Calu3 (cell line): ENCODE measurements around the gene GPR137C. TPM values are rescaled to one million over a fixed set of nuclear protein-coding genes. Genes with fewer than 3 reads are reported as not detected.

Experiments used
- BruUV-seq: library from RNA; stranded (reverse); fragments of 400-500 nt; replicated peaks from 2 replicates; lab custom pipeline; 2021; lab: Mats Ljungman, UMichigan
- CTCF ChIA-PET: fragments of 300-600 bp; sonication (Branson Sonifier 250); formaldehyde crosslinking; loops from one replicate; lab custom pipeline; 2022; ENCODE audit warnings: antibody characterized with exemption; lab: Charles Lee
- DNase-seq: peaks from one replicate; pipeline ENCODE4 v3.0.0; 2022
- H3K27ac Mint-ChIP-seq: one replicate; pipeline ENCODE4 v1.8.0; 2022; ENCODE audit warnings: mixed read lengths; ENCODE audit not compliant: unreplicated experiment
- H3K27me3 Mint-ChIP-seq: one replicate; pipeline ENCODE4 v1.8.0; 2022; ENCODE audit warnings: mixed read lengths; ENCODE audit not compliant: unreplicated experiment
- H3K36me3 Mint-ChIP-seq: one replicate; pipeline ENCODE4 v1.8.0; 2022; ENCODE audit warnings: mild to moderate bottlenecking, moderate library complexity, mixed read lengths; ENCODE audit not compliant: insufficient read depth, unreplicated experiment
- H3K4me1 Mint-ChIP-seq: one replicate; pipeline ENCODE4 v1.8.0; 2022; ENCODE audit warnings: mild to moderate bottlenecking, low read depth, mixed read lengths; ENCODE audit not compliant: unreplicated experiment
- H3K4me3 Mint-ChIP-seq: one replicate; pipeline ENCODE4 v1.8.0; 2022; ENCODE audit warnings: mild to moderate bottlenecking, low read depth, moderate library complexity, mixed read lengths; ENCODE audit not compliant: unreplicated experiment
- H3K9me3 Mint-ChIP-seq: one replicate; pipeline ENCODE4 v1.8.0; 2022; ENCODE audit warnings: low read depth, mixed read lengths; ENCODE audit not compliant: unreplicated experiment
- CTCF ChIP-seq: fragments of 200-600 bp; IDR thresholded peaks from one replicate; pipeline ENCODE4 v1.8.0; 2022; ENCODE audit warnings: antibody characterized with exemption; ENCODE audit not compliant: unreplicated experiment
- intact Hi-C: fragments of 100-400 bp; cut with micrococcal nuclease; formaldehyde crosslinking; loops from one replicate; pipeline ENCODE4 v1.10.0; 2022; ENCODE audit not compliant: unreplicated experiment
- total RNA-seq: library from RNA; stranded (reverse); gene quantifications from 2 replicates; pipeline ENCODE4 v1.2.3, GENCODE V29; 2022

The GPR137C gene
- total RNA-seq, 1 experiment from 2014 or later: 2.3 TPM

GRCh38 chr14:52538623-52539022 lies 14.0 kb upstream of the GPR137C start:
- Mint-ChIP-seq H3K4me1 (no peaks in the 10 kb centered on the region), H3K36me3 (no peaks in the 10 kb centered on the region), H3K9me3 (no peaks in the 10 kb centered on the region), H3K27me3 (no peaks in the 10 kb centered on the region), H3K27ac (no peak overlapping the region), H3K4me3 (no peak overlapping the region)
- DNase-seq: no peak
- no TSS peak for BruUV-seq
- CTCF ChIA-PET: no interaction called here
- TF ChIP-seq CTCF: no peak
- intact Hi-C loops: no loop called here

GRCh38 chr14:52545584-52546317 lies 6.9 kb upstream of the GPR137C start:
- DNase-seq: no peak
- Mint-ChIP-seq H3K27ac (no peak overlapping the region), H3K9me3 (no peaks in the 10 kb centered on the region), H3K4me3 (no peak overlapping the region), H3K4me1 (peaks cover 4% of the 10 kb centered on the region), H3K27me3 (no peaks in the 10 kb centered on the region), H3K36me3 (no peaks in the 10 kb centered on the region)
- BruUV-seq: no TSS peak
- intact Hi-C loops: no loop called here
- CTCF ChIA-PET: no interaction called here
- TF ChIP-seq CTCF: no peak

GRCh38 chr14:52546318-52546670 lies 6.3 kb upstream of the GPR137C start:
- TF ChIP-seq CTCF: no peak
- H3K9me3 Mint-ChIP-seq: no peaks in the 10 kb centered on the region
- CTCF ChIA-PET: no interaction called here
- no peak for DNase-seq
- peaks cover 9% of the 10 kb centered on the region for H3K4me1 Mint-ChIP-seq
- intact Hi-C loops: no loop called here
- BruUV-seq: no TSS peak
- no peaks in the 10 kb centered on the region for H3K27me3 Mint-ChIP-seq
- peaks cover under 1% of the 10 kb centered on the region for H3K36me3 Mint-ChIP-seq
- H3K27ac Mint-ChIP-seq: no peak overlapping the region
- H3K4me3 Mint-ChIP-seq: no peak overlapping the region

- Mint-ChIP-seq H3K27ac (no peak overlapping the region), H3K36me3 (peaks cover 8% of the 10 kb centered on the region), H3K4me1 (peaks cover 16% of the 10 kb centered on the region), H3K4me3 (no peak overlapping the region), H3K9me3 (no peaks in the 10 kb centered on the region), H3K27me3 (no peaks in the 10 kb centered on the region)
- intact Hi-C loops: no loop called here
- CTCF ChIA-PET: no interaction called here
- no TSS peak for BruUV-seq
- no peak for DNase-seq
- no peak for TF ChIP-seq CTCF
Observed at GRCh38 chr14:52547027-52547426, 5.6 kb upstream of the GPR137C start.
